HG03066 (cell line): ENCODE measurements around the gene CD27.
"Not testable (repeated sequence)": the region's sequence is repeated elsewhere in the genome, so short reads cannot be mapped to it uniquely, and the experiment has no call there.

Experiments used
- ATAC-seq: cut with Tn5 transposase; IDR thresholded peaks from one replicate; pipeline ENCODE4 v1.9.1; 2021; ENCODE audit warnings: low read depth; ENCODE audit not compliant: unreplicated experiment

CD27 gene

GRCh38 chr12:6478416-6478815, 33.7 kb downstream of the CD27 start:
- no peak for ATAC-seq

DNA sequence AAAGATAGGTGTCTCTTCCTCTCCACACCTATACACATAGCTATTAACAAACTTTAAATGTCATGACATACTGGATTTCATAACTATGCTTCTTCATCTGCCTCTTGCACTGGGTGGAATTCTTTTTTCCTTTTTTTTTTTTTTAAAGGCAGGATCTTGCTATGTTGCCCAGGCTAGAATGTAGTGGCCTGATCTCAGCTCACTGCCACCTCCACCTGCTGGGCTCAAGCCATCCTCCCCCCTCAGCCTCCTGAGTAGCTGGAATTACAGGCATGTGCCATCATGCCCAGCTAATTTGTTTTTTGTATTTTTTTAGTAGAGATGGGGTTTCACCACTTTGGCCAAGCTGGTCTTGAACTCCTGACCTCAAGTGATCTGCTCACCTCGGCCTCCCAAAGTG, 43.5 kb downstream of the CD27 start:
- no peak for ATAC-seq

- ATAC-seq, result no peak
Measured at GRCh38 chr12:6489449-6489848, 44.7 kb downstream of the CD27 start.

GRCh38 chr12:6490673-6491072, 45.9 kb downstream of the CD27 start:
- not testable (repeated sequence) for ATAC-seq

GRCh38 chr12:6492838-6493496, 48.2 kb downstream of the CD27 start, which contains the start of gene MRPL51:
TSS of gene MRPL51 (minus strand) at chr12:6493262. CDS start at chr12:6493136, 126 bp downstream.
- peak; percentile 55 for ATAC-seq

- ATAC-seq, result peak; percentile 84
Measured at GRCh38 chr12:6493497-6494257, 48.9 kb downstream of the CD27 start, which contains the start of gene NCAPD2. TSS of gene NCAPD2 (plus strand) at chr12:6494102. CDS start at chr12:6495099, 997 bp downstream.

DNA sequence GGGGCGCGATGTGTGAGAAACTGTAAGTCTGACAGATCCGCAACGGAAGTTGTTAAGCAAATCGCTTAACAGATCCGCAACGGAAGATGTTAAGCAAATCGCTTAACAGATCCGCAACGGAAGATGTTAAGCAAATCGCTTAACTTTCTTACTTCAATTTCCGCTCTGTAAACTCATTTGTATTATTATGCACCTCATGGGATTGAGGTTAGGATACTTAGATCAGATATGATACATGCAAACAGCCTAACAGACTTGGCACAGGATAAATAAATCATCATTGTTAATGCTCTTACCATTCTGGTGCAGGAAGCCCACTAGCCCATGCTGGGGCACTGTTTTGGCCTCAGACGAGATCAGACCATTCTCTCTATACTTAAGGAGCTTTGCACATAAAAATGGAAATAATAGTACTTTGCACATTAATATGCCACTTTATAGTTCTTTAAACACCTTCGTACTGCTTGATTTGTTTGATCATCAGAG, 49.5 kb downstream of the CD27 start:
- no peak for ATAC-seq

DNA sequence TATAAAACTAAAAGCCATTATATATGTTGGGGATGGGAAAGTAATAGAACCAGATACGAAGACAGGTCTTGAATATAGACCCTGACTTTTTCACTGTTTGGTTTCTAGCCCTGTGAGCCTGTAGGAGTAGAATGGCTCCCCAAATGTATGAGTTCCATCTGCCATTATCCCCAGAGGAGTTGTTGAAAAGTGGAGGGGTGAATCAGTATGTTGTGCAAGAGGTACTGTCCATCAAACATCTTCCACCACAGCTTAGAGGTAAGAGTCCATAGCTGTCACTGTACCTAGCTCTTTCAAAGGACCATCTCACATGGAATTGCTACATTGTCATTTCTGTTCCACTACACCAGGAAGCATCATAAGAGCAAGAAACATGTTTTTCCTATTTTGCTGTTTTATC, 50.2 kb downstream of the CD27 start:
- no peak for ATAC-seq

DNA sequence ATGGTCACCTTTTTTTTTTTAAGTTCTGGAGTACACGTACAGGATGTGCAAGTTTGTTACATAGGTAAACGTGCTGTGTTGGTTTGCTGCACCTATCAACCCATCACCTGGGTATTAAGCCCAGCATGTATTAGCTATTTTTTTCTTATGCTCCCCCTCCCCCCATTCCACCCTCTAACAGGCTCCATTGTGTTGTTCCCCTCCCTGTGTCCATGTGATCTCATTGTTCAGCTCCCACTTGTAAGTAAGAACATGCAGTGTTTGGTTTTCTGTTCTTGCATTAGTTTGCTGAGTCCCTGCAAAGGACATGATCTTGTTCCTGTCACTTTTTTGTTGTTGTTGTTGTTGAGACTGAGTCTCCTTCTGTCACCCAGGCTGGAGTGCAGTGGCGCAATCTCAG, 52.5 kb downstream of the CD27 start:
- not testable (repeated sequence) for ATAC-seq

DNA sequence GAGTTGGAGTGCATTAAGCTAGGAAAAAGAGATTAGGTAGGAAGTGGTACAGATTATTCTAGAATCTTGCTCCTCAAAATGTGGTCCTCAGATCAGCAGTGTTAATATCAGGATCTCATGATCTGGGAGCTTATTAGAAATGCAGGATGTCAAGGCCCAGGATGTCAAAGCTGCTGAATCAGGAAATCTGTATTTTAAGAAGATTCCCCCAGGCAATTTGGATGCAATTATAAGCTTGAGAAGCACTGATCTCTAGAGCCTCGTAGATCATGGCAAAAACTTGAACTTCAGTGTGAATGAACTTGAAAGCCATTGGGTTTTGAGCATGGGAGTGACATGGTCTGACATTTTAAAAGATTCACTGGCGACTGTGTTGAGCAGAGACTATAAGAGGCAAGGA, 55.7 kb downstream of the CD27 start:
- ATAC-seq, result no peak
